Body of pancreas (tissue), 4 donors: Measurements from ENCODE around the gene ZSCAN1. TPM values are rescaled to one million over a fixed set of nuclear protein-coding genes. Genes with fewer than 3 reads are reported as not detected.
A peak's percentile ranks its signal among the peaks of the same experiment; 100 is the strongest.

ENCODE experiments used
- ATAC-seq: fragments of 150-250 bp; one replicate; pipeline ENCODE4 v1.9.1; 2016
- DNase-seq, 4 donors: peaks; one replicate each; pipeline ENCODE4 v3.0.0-alpha.2; 2019
- H3K27ac ChIP-seq, 4 donors: fragments of 200-600 bp; sonication (generic); 1 replicate in 3 of 4; 2 replicates in 1 of 4; pipeline versions ENCODE4 v1.5.1 to v1.6.1; 2016 to 2019; ENCODE audit warnings: mild to moderate bottlenecking in 1 of 4, mixed read lengths in 1 of 4, moderate library complexity in 1 of 4
- H3K27me3 ChIP-seq, 2 donors: fragments of 200-600 bp; sonication (generic); one replicate each; pipeline ENCODE4 v1.6.0; 2016; ENCODE audit warnings: mild to moderate bottlenecking in 1 of 2
- H3K36me3 ChIP-seq, 2 donors: fragments of 200-600 bp; sonication (generic); replicated peaks in 1 of 2; 2 replicates each; pipeline ENCODE4 v1.5.1; 2016; ENCODE audit warnings: low read depth in 2 of 2; ENCODE audit not compliant: insufficient read depth in 1 of 2
- H3K4me1 ChIP-seq: fragments of 200-600 bp; sonication (generic); one replicate; pipeline ENCODE4 v1.6.0; 2016
- H3K4me3 ChIP-seq, 2 donors: fragments of 200-600 bp; sonication (generic); 1 replicate in 1 of 2; 2 replicates in 1 of 2; pipeline ENCODE4 v1.5.1; 2016 to 2019
- H3K9me3 ChIP-seq, 3 donors: fragments of 200-600 bp; sonication (generic); 1 replicate in 2 of 3; 2 replicates in 1 of 3; pipeline ENCODE4 v1.5.1; 2016
- CTCF ChIP-seq, 7 experiments: fragments of 450-650 bp in 4 of 7; fragments of 200-600 bp in 3 of 7; sonication (generic) in 3 of 7; IDR thresholded peaks; one replicate each; pipeline ENCODE4 v1.5.1; 2016 to 2019; ENCODE audit warnings: antibody characterized with exemption in 7 of 7
- POLR2A ChIP-seq, 3 donors: fragments of 450-650 bp; IDR thresholded peaks; one replicate each; pipeline ENCODE4 v1.6.1; 2016; ENCODE audit warnings: antibody characterized with exemption in 3 of 3, mild to moderate bottlenecking in 2 of 3
- WGBS, 2 donors: methylation state at CpG; one replicate each; pipeline ENCODE4 v1.1.5; 2017; 5-methylcytosine and 5-hydroxymethylcytosine counted together
- intact Hi-C: fragments of 100-400 bp; cut with DNase I; formaldehyde crosslinking; loops from one replicate; pipeline ENCODE4 v1.15.1; 2023
- total RNA-seq, 2 donors: library from RNA; depleted of rRNA; stranded (reverse); fragments of >200 nt; gene quantifications; one replicate each; pipeline ENCODE4 v1.1.0, GENCODE V29; 2016

The ZSCAN1 gene
- total RNA-seq, 2 donors from 2014 or later: not detected

DNA sequence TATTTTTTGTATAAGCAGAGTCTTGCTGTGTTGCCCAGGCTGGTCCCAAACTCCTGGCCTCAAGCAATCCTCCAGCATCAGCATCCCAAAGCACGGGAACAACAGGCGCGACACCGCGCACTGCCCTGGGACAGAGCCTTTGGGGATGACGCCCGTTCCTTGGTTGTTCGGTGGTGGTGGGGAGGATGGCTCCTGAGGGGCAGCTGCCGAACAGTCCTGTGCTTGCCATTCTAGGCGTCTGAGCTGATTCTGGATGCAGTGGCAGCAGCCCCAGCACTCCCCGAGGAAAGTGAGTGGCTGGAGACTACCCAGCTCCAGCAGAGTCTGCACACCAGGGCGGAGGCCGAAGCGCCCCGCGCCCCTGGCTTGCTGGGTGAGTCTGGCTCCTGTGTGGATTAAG lies 18.4 kb downstream of the ZSCAN1 start:
- TF ChIP-seq CTCF (IDR thresholded peaks at IDR 0.05): no peak
- TF ChIP-seq POLR2A (IDR thresholded peaks at IDR 0.05): no peak
- 85 to 94% methylated on average over 4 to 15 of the region's 16 CpGs for WGBS, 2 donors
- Histone ChIP-seq H3K36me3 (no peaks in the 10 kb centered on the region), H3K27me3 (no peaks in the 10 kb centered on the region), H3K4me1 (no peaks in the 10 kb centered on the region), H3K4me3 (no peak overlapping the region), H3K27ac (no peak overlapping the region), H3K9me3 (peaks cover 0 to 28% (median 0%) of the 10 kb centered on the region in 3 donors)
- DNase-seq (no peak), ATAC-seq (no peak)
- intact Hi-C loops: no loop called here

- no peaks in the 10 kb centered on the region for H3K27me3 ChIP-seq
- no peak overlapping the region for H3K27ac ChIP-seq
- TF ChIP-seq CTCF (IDR thresholded peaks at IDR 0.05): no peak
- intact Hi-C loops: no loop called here
- H3K4me3 ChIP-seq: no peak overlapping the region
- H3K9me3 ChIP-seq: peaks cover 0 to 33% (median 0%) of the 10 kb centered on the region in 3 donors
- DNase-seq (no peak), ATAC-seq (no peak)
- no peaks in the 10 kb centered on the region for H3K4me1 ChIP-seq
- no peaks in the 10 kb centered on the region for H3K36me3 ChIP-seq
- 82 to 98% methylated on average over 13 to 30 of the region's 30 CpGs for WGBS, 2 donors
Measured at GRCh38 chr19:58053480-58054156, 19.8 kb downstream of the ZSCAN1 start.

GRCh38 chr19:58054901-58055874 lies 21.4 kb downstream of the ZSCAN1 start:
- peak overlapping the region in 3 of 4 donors; percentile 21 to 67 (median 64) for H3K27ac ChIP-seq
- ATAC-seq: peak; percentile 5
- intact Hi-C loops: no loop called here
- peaks cover 7% of the 10 kb centered on the region for H3K4me1 ChIP-seq
- H3K9me3 ChIP-seq: peaks cover 0 to 28% (median 0%) of the 10 kb centered on the region in 3 donors
- H3K27me3 ChIP-seq: no peaks in the 10 kb centered on the region
- 19 to 26% methylated on average over 37 of the region's 37 CpGs for WGBS, 2 donors
- TF ChIP-seq CTCF (IDR thresholded peaks at IDR 0.05): peak in 2 of 7 experiments; percentile 17 to 21
- TF ChIP-seq POLR2A (IDR thresholded peaks at IDR 0.05): peak in 2 of 3 donors; percentile 13 to 22
- H3K36me3 ChIP-seq: no peaks in the 10 kb centered on the region
- no peak overlapping the region for H3K4me3 ChIP-seq
- peak; percentile 25 to 49 (median 42) for DNase-seq

DNA sequence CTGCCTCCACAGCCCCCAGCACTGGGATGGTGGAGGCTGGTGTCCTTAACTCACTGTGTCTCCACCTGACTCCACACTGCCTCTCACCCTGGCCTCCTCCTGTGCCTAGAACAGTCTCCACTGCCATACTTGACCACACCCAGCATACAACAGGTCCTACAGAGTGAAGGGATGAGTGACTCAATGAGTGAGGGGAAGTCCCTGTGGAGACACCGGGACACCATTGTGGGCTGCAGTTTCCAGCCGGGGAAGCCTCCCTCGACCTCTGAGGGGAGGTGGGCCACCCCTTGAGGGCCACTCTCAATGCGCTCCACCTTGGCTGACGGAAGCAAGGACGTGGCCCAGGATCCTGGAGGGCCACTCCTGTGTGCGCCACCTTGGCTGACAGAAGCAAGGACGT lies 22.4 kb downstream of the ZSCAN1 start:
- DNase-seq (no peak), ATAC-seq (no peak)
- peaks cover 7% of the 10 kb centered on the region for H3K4me1 ChIP-seq
- intact Hi-C loops: no loop called here
- H3K4me3 ChIP-seq: no peak overlapping the region
- WGBS, 2 donors: 76% methylated on average over 8 of the region's 8 CpGs; no CpG with 5 or more reads in 1 of the 2 donors
- H3K27me3 ChIP-seq: no peaks in the 10 kb centered on the region
- no peaks in the 10 kb centered on the region for H3K36me3 ChIP-seq
- peaks cover 0 to 25% (median 0%) of the 10 kb centered on the region in 3 donors for H3K9me3 ChIP-seq
- H3K27ac ChIP-seq: no peak overlapping the region
- no peak for TF ChIP-seq POLR2A (IDR thresholded peaks at IDR 0.05)

GRCh38 chr19:58056861-58057260 lies 23.0 kb downstream of the ZSCAN1 start:
- intact Hi-C loops: no loop called here
- Histone ChIP-seq H3K36me3 (no peaks in the 10 kb centered on the region), H3K27ac (no peak overlapping the region), H3K27me3 (no peaks in the 10 kb centered on the region), H3K9me3 (peaks cover 0 to 25% (median 0%) of the 10 kb centered on the region in 3 donors), H3K4me1 (peaks cover 7% of the 10 kb centered on the region), H3K4me3 (no peak overlapping the region)
- ATAC-seq (no peak), DNase-seq (no peak)
- TF ChIP-seq CTCF (IDR thresholded peaks at IDR 0.05) (no peak), POLR2A (IDR thresholded peaks at IDR 0.05) (no peak)
- 65 to 82% methylated on average over 8 of the region's 8 CpGs for WGBS, 2 donors
